Heart left ventricle (tissue), 16 donors: ENCODE data around the gene MRPS18A. TPM values are rescaled to one million over a fixed set of nuclear protein-coding genes. Genes with fewer than 3 reads are reported as not detected.
A peak's percentile ranks its signal among the peaks of the same experiment; 100 is the strongest.

Source experiments
- ATAC-seq, 4 donors: fragments of 200-7000 bp; cut with Tn5 transposase; one replicate each; pipeline ENCODE4 v1.9.1; 2020 to 2022; ENCODE audit warnings: moderate library complexity in 4 of 4, mild to moderate bottlenecking in 3 of 4, moderate number of reproducible peaks in 1 of 4
- DNase-seq, 5 donors: peaks; one replicate each; pipeline ENCODE4 v3.0.0-alpha.2; 2020
- H3K27ac ChIP-seq, 12 donors: fragments of 200-600 bp; sonication (generic) in 4 of 12; one replicate each; pipeline versions ENCODE4 v1.5.0 to v1.8.0; 2016 to 2022; ENCODE audit warnings: mild to moderate bottlenecking in 2 of 12
- H3K27me3 ChIP-seq, 9 donors: fragments of 200-600 bp; sonication (generic) in 2 of 9; one replicate each; pipeline versions ENCODE4 v1.5.1 to v1.8.0; 2016 to 2022; ENCODE audit warnings: mild to moderate bottlenecking in 3 of 9
- H3K36me3 ChIP-seq, 9 donors: fragments of 200-600 bp; sonication (generic) in 2 of 9; one replicate each; pipeline versions ENCODE4 v1.5.0 to v1.8.0; 2018 to 2022; ENCODE audit warnings: mild to moderate bottlenecking in 2 of 9
- H3K4me1 ChIP-seq, 12 donors: fragments of 200-600 bp; sonication (generic) in 4 of 12; one replicate each; pipeline versions ENCODE4 v1.5.0 to v1.8.0; 2016 to 2022; ENCODE audit warnings: mild to moderate bottlenecking in 3 of 12
- H3K4me3 ChIP-seq, 12 donors: fragments of 200-600 bp; sonication (generic) in 4 of 12; one replicate each; pipeline versions ENCODE4 v1.5.0 to v1.8.0; 2017 to 2022; ENCODE audit warnings: mild to moderate bottlenecking in 9 of 12, moderate library complexity in 4 of 12
- H3K9me3 ChIP-seq, 12 donors: fragments of 200-600 bp; sonication (generic) in 4 of 12; one replicate each; pipeline versions ENCODE4 v1.5.0 to v1.8.0; 2016 to 2022; ENCODE audit warnings: mild to moderate bottlenecking in 1 of 12
- CTCF ChIP-seq, 12 donors: fragments of 200-600 bp; sonication (generic) in 4 of 12; IDR thresholded peaks; one replicate each; pipeline versions ENCODE4 v1.5.0 to v1.8.0; 2018 to 2022; ENCODE audit warnings: antibody characterized with exemption in 12 of 12, mild to moderate bottlenecking in 5 of 12
- POLR2A ChIP-seq, 2 donors: fragments of 450-650 bp; IDR thresholded peaks; one replicate each; pipeline ENCODE4 v1.6.1; 2017; ENCODE audit warnings: antibody characterized with exemption in 2 of 2, mild to moderate bottlenecking in 2 of 2, moderate library complexity in 2 of 2
- WGBS, 4 donors: extraction: QIAGEN DNeasy Blood & Tissue Kit in 2 of 4; methylation state at CpG; one replicate each; pipeline versions ENCODE4 v1.1.5 to v1.1.7; 2013 to 2018; 5-methylcytosine and 5-hydroxymethylcytosine counted together
- intact Hi-C, 10 donors: fragments of 100-400 bp; cut with DNase I; formaldehyde crosslinking; loops; one replicate each; pipeline versions ENCODE4 v1.11.1 to v1.14.2; 2022
- polyA plus RNA-seq, 2 donors: library from polyadenylated mRNA; stranded (reverse); fragments of 200-250 nt; gene quantifications; one replicate each; pipeline ENCODE4 v1.2.3, GENCODE V29; 2013
- total RNA-seq, 9 donors: library from RNA; depleted of rRNA in 2 of 9; stranded (reverse); fragments of >200 nt in 2 of 9; fragmentation: NEBNext Ultra II Directional in 3 of 9; extraction: Animal tissue kit (Norgen Biotek cat#: 25700) in 3 of 9; gene quantifications; one replicate each; pipeline versions ENCODE4 v1.1.0 to v1.2.4, GENCODE V29; 2016 to 2023
- donor health status: ischemic (EF 13 %, LVEDD 7.1; RV severe dilation, severe dysfunction).
- donor health status: healthy with polysubstance abuse.
- donor health status: DM: no; HTN: yes; CAD: no.
- donor health status: DM: no; HTN: no; CAD: no.
- donor health status: ischemic (EF 25% LVEDD 6.9; RV normal size, moderate dysfunction).
- donor health status: ischemic (EF 25% LVEDD 5.7; RV mildly dilated, moderate dysfunction).
- donor health status: healthy.
- donor health status: DM: yes; HTN: yes; CAD: no.
- donor health status: ischemic (EF 35%, LVEDD 5.7; RV mildly dilated, moderate dysfunction).
- donor health status: nonischemic (EF 11% LVEDD 7.7; RV severe dilation, severe dysfunction).
- donor health status: DM: yes; HTN: yes; CAD: no.
- donor health status: PGD.
- donor health status: ischemic (EF 29% LVEDD 5.4; RV normal size, mild dysfunction).
- donor health status: nonischemic (EF 23%, LVEDD 6.1; RV moderate dilation, normal function).

Gene MRPS18A
- total and polyA plus RNA-seq, 11 donors: 37.4 to 105 (median 44.3) TPM

- no peaks in the 10 kb centered on the region for H3K27me3 ChIP-seq
- peaks cover 0 to 63% (median 57%) of the 10 kb centered on the region in 9 donors for H3K36me3 ChIP-seq
- 87 to 90% (median 89%) methylated on average over 21 of the region's 21 CpGs for WGBS, 4 donors
- H3K4me3 ChIP-seq: no peak overlapping the region
- H3K27ac ChIP-seq: no peak overlapping the region
- TF ChIP-seq POLR2A (IDR thresholded peaks at IDR 0.05) (no peak), CTCF (IDR thresholded peaks at IDR 0.05) (no peak)
- H3K9me3 ChIP-seq: no peaks in the 10 kb centered on the region
- intact Hi-C loops: loop anchor here in 1 of 10 donors (10.0 kb wide), 1 partner anchor 605 kb away; the partner anchor contains the start of gene HSP90AB1
- H3K4me1 ChIP-seq: peaks cover 8 to 52% (median 41%) of the 10 kb centered on the region in 12 donors
- DNase-seq (no peak), ATAC-seq (no peak)
These were observed 47.4 kb downstream of the MRPS18A start for GRCh38 chr6:43639984-43640800.

DNA sequence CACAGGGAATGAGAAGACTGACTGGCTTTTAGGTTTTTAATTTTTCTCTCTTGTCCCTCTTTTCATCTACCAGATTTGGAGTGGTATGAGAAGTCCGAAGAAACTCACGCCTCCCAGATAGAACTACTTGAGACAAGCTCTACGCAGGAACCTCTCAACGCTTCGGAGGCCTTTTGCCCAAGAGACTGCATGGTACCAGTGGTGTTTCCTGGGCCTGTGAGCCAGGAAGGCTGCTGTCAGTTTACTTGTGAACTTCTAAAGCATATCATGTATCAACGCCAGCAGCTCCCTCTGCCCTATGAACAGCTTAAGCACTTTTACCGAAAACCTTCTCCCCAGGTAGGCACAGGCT lies 51.3 kb downstream of the MRPS18A start:
- DNase-seq (no peak), ATAC-seq (peak in 2 of 4 donors; percentile 6 to 40)
- peak overlapping the region; percentile 25 to 91 (median 70) for H3K4me3 ChIP-seq
- 13 to 17% (median 16%) methylated on average over 7 of the region's 7 CpGs for WGBS, 4 donors
- H3K36me3 ChIP-seq: peaks cover 0 to 46% (median 42%) of the 10 kb centered on the region in 9 donors
- H3K27me3 ChIP-seq: no peaks in the 10 kb centered on the region
- TF ChIP-seq POLR2A (IDR thresholded peaks at IDR 0.05): no peak
- no peak for TF ChIP-seq CTCF (IDR thresholded peaks at IDR 0.05)
- no peaks in the 10 kb centered on the region for H3K9me3 ChIP-seq
- peak overlapping the region in 11 of 12 donors; percentile 66 to 93 (median 91) for H3K27ac ChIP-seq
- intact Hi-C loops: loop anchor here in 2 of 10 donors (1.0 to 10.0 kb wide), 2 partner anchors 9 to 609 kb away; partner anchors contain the start of genes HSP90AB1 (in 1 of the 2) and RSPH9 (in 1 of the 2)
- peaks cover 8 to 50% (median 38%) of the 10 kb centered on the region in 12 donors for H3K4me1 ChIP-seq

- peak; percentile 84 to 92 (median 88) for DNase-seq
- intact Hi-C loops: loop anchor here in 2 of 10 donors (1.0 to 10.0 kb wide), 2 partner anchors 10 to 609 kb away; partner anchors contain the start of genes HSP90AB1 (in 1 of the 2) and RSPH9 (in 1 of the 2)
- H3K36me3 ChIP-seq: peaks cover 0 to 39% (median 36%) of the 10 kb centered on the region in 9 donors
- peak within 1 kb of the TSS; percentile 25 to 91 (median 70) for H3K4me3 ChIP-seq
- 4 to 6% (median 5%) methylated on average over 46 to 48 of the region's 48 CpGs for WGBS, 4 donors
- no peak for TF ChIP-seq CTCF (IDR thresholded peaks at IDR 0.05)
- peak; percentile 53 to 82 for TF ChIP-seq POLR2A (IDR thresholded peaks at IDR 0.05)
- peaks cover 8 to 54% (median 39%) of the 10 kb centered on the region in 12 donors for H3K4me1 ChIP-seq
- ATAC-seq: peak; percentile 82 to 94 (median 93)
- H3K27ac ChIP-seq: peak within 1 kb of the TSS; percentile 63 to 93 (median 90)
- no peaks in the 10 kb centered on the region for H3K27me3 ChIP-seq
- H3K9me3 ChIP-seq: no peaks in the 10 kb centered on the region
These were observed 51.9 kb downstream of the MRPS18A start, which contains the start of gene MAD2L1BP for GRCh38 chr6:43635387-43636307. MAD2L1BP (plus strand) TSS chr6:43635840; CDS start chr6:43635876, 36 bp downstream.
